Measurements from ENCODE around the gene CEP170B. TPM values are rescaled to one million over a fixed set of nuclear protein-coding genes. Genes with fewer than 3 reads are reported as not detected.

CEP170B gene
- polyA plus RNA-seq, 6 donors from 2014 or later = not detected

- H3K27ac Mint-ChIP-seq = peak overlapping the region in 4 of 6 donors; percentile 41 to 78 (median 57)
- no peak overlapping the region for H3K4me3 Mint-ChIP-seq
Observed at GRCh38 chr14:104873380-104874055, 8.4 kb downstream of the CEP170B start.

GRCh38 chr14:104874110-104874531, 9.1 kb downstream of the CEP170B start:
- peaks cover 4 to 57% (median 20%) of the 10 kb centered on the region in 3 donors for H3K27me3 Mint-ChIP-seq
- H3K27ac Mint-ChIP-seq = no peak overlapping the region
- no peaks in the 10 kb centered on the region for H3K36me3 Mint-ChIP-seq
- DNase-seq (no peak), ATAC-seq (ENCODE audit: low read depth in 2 of 2) (no peak)
- no peaks in the 10 kb centered on the region for H3K9me3 Mint-ChIP-seq
- H3K4me3 Mint-ChIP-seq = no peak overlapping the region
- H3K4me1 Mint-ChIP-seq = peaks cover 10 to 21% (median 11%) of the 10 kb centered on the region in 3 donors

More at GRCh38 chr14:104873380-104874055, 8.4 kb downstream of the CEP170B start:
- DNase-seq = no peak
- H3K4me1 Mint-ChIP-seq = peaks cover 10 to 21% (median 11%) of the 10 kb centered on the region in 3 donors
- no peak for ATAC-seq (ENCODE audit: low read depth in 2 of 2)
- H3K9me3 Mint-ChIP-seq = no peaks in the 10 kb centered on the region
- no peaks in the 10 kb centered on the region for H3K36me3 Mint-ChIP-seq
- peaks cover 4 to 63% (median 25%) of the 10 kb centered on the region in 3 donors for H3K27me3 Mint-ChIP-seq

GRCh38 chr14:104874571-104875411, 9.7 kb downstream of the CEP170B start:
- Mint-ChIP-seq H3K4me1 (peaks cover 10 to 21% (median 11%) of the 10 kb centered on the region in 3 donors), H3K36me3 (no peaks in the 10 kb centered on the region), H3K27me3 (peaks cover 4 to 51% (median 13%) of the 10 kb centered on the region in 3 donors), H3K27ac (no peak overlapping the region), H3K4me3 (no peak overlapping the region), H3K9me3 (no peaks in the 10 kb centered on the region)
- DNase-seq (no peak), ATAC-seq (ENCODE audit: low read depth in 2 of 2) (no peak)

GRCh38 chr14:104875412-104875751, 10.3 kb downstream of the CEP170B start:
- Mint-ChIP-seq H3K4me3 (no peak overlapping the region), H3K4me1 (peaks cover 10 to 21% (median 11%) of the 10 kb centered on the region in 3 donors), H3K9me3 (no peaks in the 10 kb centered on the region), H3K27me3 (peaks cover 4 to 45% (median 9%) of the 10 kb centered on the region in 3 donors), H3K27ac (no peak overlapping the region), H3K36me3 (no peaks in the 10 kb centered on the region)
- ATAC-seq (ENCODE audit: low read depth in 2 of 2) = no peak
- DNase-seq = no peak

GRCh38 chr14:104875811-104876210, 10.7 kb downstream of the CEP170B start:
- H3K4me3 Mint-ChIP-seq = no peak overlapping the region
- peaks cover 4 to 42% (median 9%) of the 10 kb centered on the region in 3 donors for H3K27me3 Mint-ChIP-seq
- ATAC-seq (ENCODE audit: low read depth in 2 of 2) (no peak), DNase-seq (no peak)
- H3K9me3 Mint-ChIP-seq = no peaks in the 10 kb centered on the region
- H3K36me3 Mint-ChIP-seq = no peaks in the 10 kb centered on the region
- H3K4me1 Mint-ChIP-seq = peaks cover 12 to 21% (median 14%) of the 10 kb centered on the region in 3 donors
- no peak overlapping the region for H3K27ac Mint-ChIP-seq

GRCh38 chr14:104876251-104876699, 11.2 kb downstream of the CEP170B start:
- H3K4me3 Mint-ChIP-seq = no peak overlapping the region
- no peak overlapping the region for H3K27ac Mint-ChIP-seq
- H3K9me3 Mint-ChIP-seq = no peaks in the 10 kb centered on the region
- ATAC-seq (ENCODE audit: low read depth in 2 of 2) (peak; percentile 63 to 71), DNase-seq (no peak)
- peaks cover 14 to 21% (median 15%) of the 10 kb centered on the region in 3 donors for H3K4me1 Mint-ChIP-seq
- H3K27me3 Mint-ChIP-seq = peaks cover 4 to 42% (median 5%) of the 10 kb centered on the region in 3 donors
- H3K36me3 Mint-ChIP-seq = no peaks in the 10 kb centered on the region

- Mint-ChIP-seq H3K9me3 (no peaks in the 10 kb centered on the region), H3K4me1 (peaks cover 11 to 21% (median 12%) of the 10 kb centered on the region in 3 donors), H3K36me3 (no peaks in the 10 kb centered on the region), H3K27ac (peak overlapping the region in 1 of 6 donors; percentile 85), H3K4me3 (peak overlapping the region in 1 of 8 donors; percentile 68), H3K27me3 (peaks cover 0 to 38% (median 4%) of the 10 kb centered on the region in 3 donors)
- DNase-seq (no peak), ATAC-seq (ENCODE audit: low read depth in 2 of 2) (no peak)
Observed at GRCh38 chr14:104877066-104877805, 12.2 kb downstream of the CEP170B start.

GRCh38 chr14:104877806-104878550, 12.9 kb downstream of the CEP170B start:
- Mint-ChIP-seq H3K4me1 (peaks cover 4 to 14% (median 6%) of the 10 kb centered on the region in 3 donors), H3K27ac (no peak overlapping the region), H3K27me3 (peaks cover 0 to 30% (median 0%) of the 10 kb centered on the region in 3 donors), H3K9me3 (no peaks in the 10 kb centered on the region), H3K36me3 (no peaks in the 10 kb centered on the region), H3K4me3 (no peak overlapping the region)
- DNase-seq = no peak
- no peak for ATAC-seq (ENCODE audit: low read depth in 2 of 2)

- DNase-seq (no peak), ATAC-seq (ENCODE audit: low read depth in 2 of 2) (no peak)
- Mint-ChIP-seq H3K9me3 (no peaks in the 10 kb centered on the region), H3K4me1 (peaks cover 3 to 9% (median 5%) of the 10 kb centered on the region in 3 donors), H3K36me3 (no peaks in the 10 kb centered on the region), H3K27me3 (peaks cover 0 to 24% (median 0%) of the 10 kb centered on the region in 3 donors), H3K27ac (no peak overlapping the region), H3K4me3 (no peak overlapping the region)
Observed at GRCh38 chr14:104878582-104878981, 13.5 kb downstream of the CEP170B start.

- ATAC-seq (ENCODE audit: low read depth in 2 of 2) (no peak), DNase-seq (no peak)
- no peak overlapping the region for H3K4me3 Mint-ChIP-seq
- H3K27ac Mint-ChIP-seq = no peak overlapping the region
- peaks cover 0 to 19% (median 0%) of the 10 kb centered on the region in 3 donors for H3K27me3 Mint-ChIP-seq
- no peaks in the 10 kb centered on the region for H3K9me3 Mint-ChIP-seq
- H3K4me1 Mint-ChIP-seq = peaks cover 3 to 9% (median 5%) of the 10 kb centered on the region in 3 donors
- H3K36me3 Mint-ChIP-seq = no peaks in the 10 kb centered on the region
Observed at GRCh38 chr14:104879201-104879982, 14.3 kb downstream of the CEP170B start.

GRCh38 chr14:104879983-104880565, 15.0 kb downstream of the CEP170B start:
- H3K9me3 Mint-ChIP-seq = no peaks in the 10 kb centered on the region
- no peaks in the 10 kb centered on the region for H3K36me3 Mint-ChIP-seq
- DNase-seq (no peak), ATAC-seq (ENCODE audit: low read depth in 2 of 2) (no peak)
- no peak overlapping the region for H3K4me3 Mint-ChIP-seq
- no peak overlapping the region for H3K27ac Mint-ChIP-seq
- H3K4me1 Mint-ChIP-seq = peaks cover 3 to 9% (median 5%) of the 10 kb centered on the region in 3 donors
- peaks cover 0 to 15% (median 0%) of the 10 kb centered on the region in 3 donors for H3K27me3 Mint-ChIP-seq
